HepG2 (cell line): ENCODE results near the gene SSTR5. TPM values are rescaled to one million over a fixed set of nuclear protein-coding genes. Genes with fewer than 3 reads are reported as not detected.
A peak's percentile ranks its signal among the peaks of the same experiment; 100 is the strongest.

Source experiments
- ATF4 ChIP-seq, 2 experiments: fragments of 450-650 bp in 1 of 2; sonication (generic) in 1 of 2; formaldehyde crosslinking; IDR thresholded peaks; 2 replicates each; pipeline versions ENCODE4 v1.5.0 to v1.8.0; 2020 to 2022; ENCODE audit warnings: mild to moderate bottlenecking in 1 of 2, missing genetic modification reagents in 1 of 2
- CC2D1A ChIP-seq: sonication (generic); formaldehyde crosslinking; IDR thresholded peaks from 2 replicates; pipeline ENCODE4 v1.8.1; 2023; ENCODE audit warnings: mild to moderate bottlenecking, missing genetic modification reagents
- MLLT10 ChIP-seq: sonication (generic); formaldehyde crosslinking; IDR thresholded peaks from 2 replicates; pipeline ENCODE4 v1.4.0; 2020; ENCODE audit warnings: missing genetic modification reagents
- PRDM10 ChIP-seq: sonication (generic); formaldehyde crosslinking; IDR thresholded peaks from 2 replicates; pipeline ENCODE4 v1.4.0; 2020; ENCODE audit warnings: low read depth, missing genetic modification reagents
- TARDBP ChIP-seq: sonication (generic); formaldehyde crosslinking; IDR thresholded peaks from 2 replicates; pipeline ENCODE4 v1.8.0; 2022; ENCODE audit warnings: mild to moderate bottlenecking, missing genetic modification reagents
- ZBTB37 ChIP-seq: sonication (generic); formaldehyde crosslinking; IDR thresholded peaks from 2 replicates; pipeline ENCODE4 v1.4.0; 2020; ENCODE audit warnings: mild to moderate bottlenecking, missing genetic modification reagents
- ZNF224 ChIP-seq: sonication (generic); formaldehyde crosslinking; IDR thresholded peaks from 2 replicates; pipeline ENCODE4 v1.5.0; 2020; ENCODE audit warnings: mild to moderate bottlenecking, missing genetic modification reagents
- ZNF30 ChIP-seq: sonication (generic); formaldehyde crosslinking; IDR thresholded peaks from 2 replicates; pipeline ENCODE4 v1.5.0; 2020; ENCODE audit warnings: mild to moderate bottlenecking, missing genetic modification reagents
- ZNF33B ChIP-seq: sonication (generic); formaldehyde crosslinking; IDR thresholded peaks from 2 replicates; pipeline ENCODE4 v1.5.1; 2020; ENCODE audit warnings: mild to moderate bottlenecking, missing genetic modification reagents
- ZNF430 ChIP-seq: sonication (generic); formaldehyde crosslinking; IDR thresholded peaks from 2 replicates; pipeline ENCODE4 v1.9.0; 2021; ENCODE audit warnings: mild to moderate bottlenecking, missing genetic modification reagents
- ZNF629 ChIP-seq: sonication (generic); formaldehyde crosslinking; conservative IDR thresholded peaks from 2 replicates; pipeline ENCODE4 v1.5.0; 2020; ENCODE audit warnings: missing genetic modification reagents
- polyA plus RNA-seq, 8 experiments: library from polyadenylated mRNA; depleted of rRNA in 3 of 8; stranded (reverse) in 7 of 8; unstranded in 1 of 8; fragments of >200 nt; fragmentation: Illumina TruSeq in 4 of 8; extraction: Trizol in 4 of 8; gene quantifications; 2 replicates each; pipeline versions ENCODE4 v1.2.1 to v1.2.3, GENCODE V29; 2011 to 2016; ENCODE audit warnings: low read depth in 4 of 8, missing spikeins in 1 of 8, mixed read lengths in 1 of 8; ENCODE audit not compliant: insufficient read depth in 1 of 8
- total RNA-seq, 5 experiments: library from RNA; depleted of rRNA; stranded (reverse); fragments of >200 nt; fragmentation: Illumina TruSeq; extraction: Trizol; gene quantifications; 2 replicates each; pipeline ENCODE4 v1.2.3, GENCODE V29; 2016; ENCODE audit warnings: low read depth in 1 of 5
- TF ChIP-seq, protein P1 (sequence below): sonication (generic); formaldehyde crosslinking; IDR thresholded peaks from 2 replicates; pipeline ENCODE4 v1.4.0; 2020; ENCODE audit warnings: missing genetic modification reagents
- TF ChIP-seq, protein P2 (sequence below): IDR thresholded peaks from 2 replicates; pipeline ENCODE4 v1.6.1; 2016; ENCODE audit warnings: low read depth
- TF ChIP-seq, protein P3 (sequence below): sonication (generic); formaldehyde crosslinking; IDR thresholded peaks from 2 replicates; pipeline ENCODE4 v1.5.1; 2020; ENCODE audit warnings: mild to moderate bottlenecking, missing genetic modification reagents, borderline replicate concordance
- TF ChIP-seq, protein P4 (sequence below): sonication (generic); formaldehyde crosslinking; IDR thresholded peaks from 2 replicates; pipeline ENCODE4 v1.5.1; 2020; ENCODE audit warnings: mild to moderate bottlenecking, moderate library complexity, missing genetic modification reagents

Gene SSTR5
- total and polyA plus RNA-seq, 2 of the 13 experiments (the other 11 are each of a cell fraction or from before 2014, with no cell fraction given) = 0.20 to 0.49 TPM

- TF ChIP-seq, protein P1, sequence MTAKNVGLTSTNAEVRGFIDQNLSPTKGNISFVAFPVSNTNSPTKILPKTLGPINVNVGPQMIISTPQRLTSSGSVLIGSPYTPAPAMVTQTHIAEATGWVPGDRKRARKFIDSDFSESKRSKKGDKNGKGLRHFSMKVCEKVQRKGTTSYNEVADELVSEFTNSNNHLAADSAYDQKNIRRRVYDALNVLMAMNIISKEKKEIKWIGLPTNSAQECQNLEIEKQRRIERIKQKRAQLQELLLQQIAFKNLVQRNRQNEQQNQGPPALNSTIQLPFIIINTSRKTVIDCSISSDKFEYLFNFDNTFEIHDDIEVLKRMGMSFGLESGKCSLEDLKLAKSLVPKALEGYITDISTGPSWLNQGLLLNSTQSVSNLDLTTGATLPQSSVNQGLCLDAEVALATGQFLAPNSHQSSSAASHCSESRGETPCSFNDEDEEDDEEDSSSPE = no peak
- no peak for TF ChIP-seq PRDM10 (CRISPR knock-in tag)
- no peak for TF ChIP-seq CC2D1A (CRISPR knock-in tag)
- peak; percentile 94 for TF ChIP-seq ZNF430
- peak; percentile 51; the same call in 1 of the 2 replicates for TF ChIP-seq ZNF629 (CRISPR knock-in tag)
- no peak for TF ChIP-seq ZNF224 (CRISPR knock-in tag)
- TF ChIP-seq, protein P2, sequence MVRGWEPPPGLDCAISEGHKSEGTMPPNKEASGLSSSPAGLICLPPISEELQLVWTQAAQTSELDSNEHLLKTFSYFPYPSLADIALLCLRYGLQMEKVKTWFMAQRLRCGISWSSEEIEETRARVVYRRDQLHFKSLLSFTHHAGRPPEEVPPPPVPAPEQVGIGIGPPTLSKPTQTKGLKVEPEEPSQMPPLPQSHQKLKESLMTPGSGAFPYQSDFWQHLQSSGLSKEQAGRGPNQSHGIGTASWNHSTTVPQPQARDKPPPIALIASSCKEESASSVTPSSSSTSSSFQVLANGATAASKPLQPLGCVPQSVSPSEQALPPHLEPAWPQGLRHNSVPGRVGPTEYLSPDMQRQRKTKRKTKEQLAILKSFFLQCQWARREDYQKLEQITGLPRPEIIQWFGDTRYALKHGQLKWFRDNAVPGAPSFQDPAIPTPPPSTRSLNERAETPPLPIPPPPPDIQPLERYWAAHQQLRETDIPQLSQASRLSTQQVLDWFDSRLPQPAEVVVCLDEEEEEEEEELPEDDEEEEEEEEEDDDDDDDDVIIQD = 0 out of 2 replicates have a peak, but pooled peaks have one; percentile 56
- TF ChIP-seq MLLT10 = no peak
- TF ChIP-seq ZNF30 = no peak
- 0 out of 2 replicates have a peak, but pooled peaks have one; percentile 77 for TF ChIP-seq ZNF33B (CRISPR knock-in tag)
- TF ChIP-seq, protein P3, sequence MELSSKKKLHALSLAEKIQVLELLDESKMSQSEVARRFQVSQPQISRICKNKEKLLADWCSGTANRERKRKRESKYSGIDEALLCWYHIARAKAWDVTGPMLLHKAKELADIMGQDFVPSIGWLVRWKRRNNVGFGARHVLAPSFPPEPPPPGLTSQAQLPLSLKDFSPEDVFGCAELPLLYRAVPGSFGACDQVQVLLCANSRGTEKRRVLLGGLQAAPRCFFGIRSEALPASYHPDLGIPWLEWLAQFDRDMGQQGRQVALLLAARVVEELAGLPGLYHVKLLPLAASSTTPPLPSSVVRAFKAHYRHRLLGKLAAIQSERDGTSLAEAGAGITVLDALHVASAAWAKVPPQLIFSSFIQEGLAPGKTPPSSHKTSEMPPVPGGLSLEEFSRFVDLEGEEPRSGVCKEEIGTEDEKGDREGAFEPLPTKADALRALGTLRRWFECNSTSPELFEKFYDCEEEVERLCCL (CRISPR knock-in tag) = no peak
- TF ChIP-seq TARDBP (CRISPR knock-in tag) = peak; percentile 71
- no peak for TF ChIP-seq ATF4 (CRISPR knock-in tag; IDR thresholded peaks at IDR 0.05)
- TF ChIP-seq, protein P4, sequence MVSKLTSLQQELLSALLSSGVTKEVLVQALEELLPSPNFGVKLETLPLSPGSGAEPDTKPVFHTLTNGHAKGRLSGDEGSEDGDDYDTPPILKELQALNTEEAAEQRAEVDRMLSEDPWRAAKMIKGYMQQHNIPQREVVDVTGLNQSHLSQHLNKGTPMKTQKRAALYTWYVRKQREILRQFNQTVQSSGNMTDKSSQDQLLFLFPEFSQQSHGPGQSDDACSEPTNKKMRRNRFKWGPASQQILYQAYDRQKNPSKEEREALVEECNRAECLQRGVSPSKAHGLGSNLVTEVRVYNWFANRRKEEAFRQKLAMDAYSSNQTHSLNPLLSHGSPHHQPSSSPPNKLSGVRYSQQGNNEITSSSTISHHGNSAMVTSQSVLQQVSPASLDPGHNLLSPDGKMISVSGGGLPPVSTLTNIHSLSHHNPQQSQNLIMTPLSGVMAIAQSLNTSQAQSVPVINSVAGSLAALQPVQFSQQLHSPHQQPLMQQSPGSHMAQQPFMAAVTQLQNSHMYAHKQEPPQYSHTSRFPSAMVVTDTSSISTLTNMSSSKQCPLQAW = peak; percentile 78
- peak; percentile 80; the same call in 1 of the 2 replicates for TF ChIP-seq ZBTB37 (CRISPR knock-in tag)
These were observed 17.5 kb downstream of the SSTR5 start (continued) for GRCh38 chr16:1089822-1090619.
